NCI-H82 treated with DMSO at 0.1 percent for 48 hours (cell line): ENCODE data around the gene IER2.

Experiments used
- DNase-seq: peaks from one replicate; lab custom pipeline; 2025; ENCODE audit not compliant: unreplicated experiment; lab: John Stamatoyannopoulos, UW

IER2 gene, protein sequence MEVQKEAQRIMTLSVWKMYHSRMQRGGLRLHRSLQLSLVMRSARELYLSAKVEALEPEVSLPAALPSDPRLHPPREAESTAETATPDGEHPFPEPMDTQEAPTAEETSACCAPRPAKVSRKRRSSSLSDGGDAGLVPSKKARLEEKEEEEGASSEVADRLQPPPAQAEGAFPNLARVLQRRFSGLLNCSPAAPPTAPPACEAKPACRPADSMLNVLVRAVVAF

DNA sequence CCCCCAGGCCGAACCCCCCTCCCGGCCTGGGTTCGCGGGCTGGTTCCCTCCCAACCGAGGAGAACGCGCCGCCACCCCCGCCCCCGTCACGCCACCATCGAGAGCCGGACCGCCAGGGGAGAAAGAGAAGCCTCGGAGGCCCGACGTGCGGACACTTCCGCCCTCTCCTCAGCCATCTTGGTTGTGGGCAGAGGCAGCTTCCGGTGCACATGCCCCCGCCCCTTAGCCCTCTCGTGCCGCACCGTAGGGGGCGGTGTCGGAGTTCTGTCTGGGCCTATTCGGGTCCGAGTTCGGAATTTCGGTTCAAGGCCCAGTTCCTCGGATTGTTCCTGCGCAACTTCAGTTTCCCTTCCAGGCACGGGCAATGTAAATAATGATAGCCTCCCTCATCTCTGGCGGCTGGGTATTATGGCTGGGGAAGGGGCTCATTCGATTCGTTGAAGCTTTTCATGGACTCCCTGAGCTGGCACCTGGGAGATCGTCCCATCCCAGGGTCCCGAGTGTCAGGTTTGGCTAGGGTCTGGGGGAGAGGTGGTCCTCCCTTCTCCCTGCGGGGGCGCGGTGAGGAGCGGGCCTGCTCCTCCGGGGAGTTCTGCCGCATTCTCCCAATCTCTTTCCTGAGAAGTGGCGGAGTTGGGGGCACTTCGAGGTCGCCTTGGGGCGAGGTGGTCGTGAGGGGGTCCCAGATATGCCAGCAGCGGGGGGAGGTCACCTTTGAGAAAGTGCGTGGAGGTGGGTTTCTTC lies at the start of gene IER2, which contains the start of gene STX10:
Gene IER2, plus strand, starts transcription at position 225 of the 744 bp plus-strand sequence. CDS start 2,776 bp downstream, outside the sequence.
Gene STX10, minus strand, starts transcription at position 189 of the 744 bp plus-strand sequence. CDS start 202 bp downstream, outside the sequence.
- peak; percentile 95 for DNase-seq

DNA sequence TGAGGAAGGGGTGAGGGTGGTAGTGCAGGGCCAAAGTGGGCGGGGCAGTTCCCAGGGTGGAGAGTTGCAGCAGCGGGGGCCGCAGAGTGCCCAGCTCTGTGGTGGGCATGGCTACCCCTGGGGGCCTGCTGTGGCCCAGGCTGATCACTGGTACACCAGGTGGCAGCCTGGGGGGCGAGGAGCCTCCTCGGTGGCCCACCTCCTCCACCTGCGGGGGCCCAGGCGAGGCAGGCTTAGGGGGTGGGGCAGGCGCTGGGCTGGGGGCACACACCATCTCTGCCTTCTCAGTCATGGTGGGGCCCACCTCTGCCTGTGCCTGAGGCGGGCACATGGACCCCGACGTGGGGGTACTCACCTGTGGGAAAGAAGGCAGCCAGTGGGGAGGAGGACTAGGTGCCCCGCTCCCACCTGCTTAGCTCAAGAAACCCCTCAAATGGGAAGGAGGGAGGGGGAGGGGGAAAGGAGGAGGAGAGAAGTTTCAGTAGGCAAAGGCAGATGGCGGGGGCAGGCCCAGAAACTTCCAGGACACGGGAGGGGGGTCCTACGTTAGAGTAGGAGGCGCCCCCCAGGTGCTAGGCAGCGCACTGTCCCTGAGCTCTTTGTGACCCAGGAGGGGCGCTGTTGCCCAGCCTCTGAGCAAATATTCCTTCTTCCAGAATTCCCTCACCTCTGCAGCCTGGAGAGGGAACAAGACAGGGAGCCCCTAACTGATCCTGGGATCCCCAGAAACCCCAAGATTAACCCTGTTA lies 49.2 kb upstream of the IER2 start:
- DNase-seq, result no peak

DNA sequence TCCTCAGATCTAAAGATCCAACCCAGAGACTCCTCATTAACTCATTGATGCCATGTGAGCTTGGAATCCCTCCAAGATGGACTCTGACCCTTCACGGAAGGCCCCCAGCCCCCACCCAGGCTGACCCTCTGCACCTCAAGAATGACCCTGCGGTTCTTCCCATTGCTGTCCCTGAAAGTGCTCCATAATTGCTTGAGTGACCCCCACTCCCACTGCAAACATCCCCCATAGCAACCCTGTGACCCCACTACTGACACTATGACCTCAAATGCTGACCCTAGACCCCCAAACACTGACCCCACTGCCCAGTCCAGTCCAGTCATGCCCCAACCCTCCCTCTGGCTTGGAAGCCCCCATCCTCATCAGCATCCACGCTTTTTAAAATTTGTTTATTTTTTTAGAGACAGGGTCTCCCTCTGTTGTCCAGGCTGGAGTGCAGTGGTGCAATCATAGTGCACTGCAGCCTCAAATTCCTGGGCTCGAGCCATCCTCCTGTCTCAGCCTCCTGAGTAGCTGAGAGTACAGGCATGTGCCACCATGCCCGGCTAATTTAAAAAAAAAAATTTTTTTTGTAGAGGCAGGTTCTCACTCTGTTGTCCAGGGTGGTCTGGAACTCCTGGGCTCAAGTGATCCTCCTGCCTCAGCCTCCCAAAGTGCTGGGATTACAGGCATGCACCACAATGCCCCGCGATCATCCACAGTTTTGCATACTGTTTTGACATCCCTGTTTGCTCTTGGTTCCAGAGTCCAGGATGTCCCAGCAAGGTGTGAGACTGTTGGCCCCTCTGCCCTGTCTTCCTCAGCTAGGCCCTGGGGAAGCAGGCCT lies 48.4 kb upstream of the IER2 start:
- no peak for DNase-seq

DNA sequence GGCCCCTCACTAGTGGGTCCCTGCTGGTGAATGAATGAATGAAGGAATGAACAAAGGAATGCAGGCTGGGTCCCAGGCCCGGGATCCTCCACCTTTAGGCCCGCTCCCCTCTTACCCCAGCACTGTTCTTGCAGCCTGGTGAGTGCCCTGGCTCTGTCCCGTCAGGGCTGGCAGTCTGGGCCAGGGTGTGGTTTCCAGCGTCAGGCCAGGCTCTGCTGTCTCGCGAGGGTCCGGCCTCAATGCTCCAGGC lies 47.9 kb upstream of the IER2 start:
- DNase-seq, result no peak

DNA sequence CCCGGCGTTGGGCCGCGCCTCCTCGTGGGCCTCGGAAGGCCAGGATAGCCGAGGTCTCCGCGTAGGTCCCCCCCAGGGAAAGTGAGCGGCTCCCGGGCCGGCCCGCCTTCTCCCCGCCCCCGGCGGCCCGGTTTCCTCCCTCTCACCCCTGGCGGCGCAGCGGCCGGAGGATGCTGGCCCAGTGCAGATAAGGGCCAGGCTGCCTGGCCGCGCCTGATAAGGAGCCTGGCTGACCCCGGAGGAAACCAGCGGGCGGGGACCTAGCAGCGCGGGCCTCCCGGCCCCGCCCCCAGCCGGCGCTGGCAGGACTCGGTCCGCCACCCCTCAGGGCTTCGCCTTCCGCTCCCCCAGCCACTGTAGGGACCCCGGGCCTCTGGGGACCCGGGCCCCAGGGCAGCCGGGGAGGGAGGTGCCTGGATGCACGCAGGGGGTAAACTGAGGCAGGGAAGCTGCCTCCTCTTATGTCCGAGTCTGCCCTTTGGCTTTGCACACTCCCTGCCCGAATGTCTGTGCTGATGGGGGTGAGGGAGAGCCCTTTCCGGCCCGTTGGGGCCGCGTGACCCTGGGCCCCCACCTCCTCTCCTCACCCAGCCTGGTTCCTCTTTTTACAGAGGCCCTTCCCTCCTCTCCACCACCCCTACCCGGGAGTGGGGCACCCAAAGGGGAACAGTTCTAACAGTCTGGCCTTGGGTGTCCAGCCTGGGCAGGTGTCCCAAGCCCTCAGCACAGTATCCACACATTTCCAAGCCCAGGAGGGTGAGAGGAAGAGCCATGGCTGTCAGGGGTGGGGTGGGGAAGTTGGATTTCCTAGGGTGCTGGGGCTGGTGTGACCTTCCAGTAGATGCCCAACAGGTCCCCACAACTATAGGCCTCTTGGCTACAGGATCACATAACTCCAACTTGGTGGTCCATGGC lies 47.3 kb upstream of the IER2 start, which contains the start of gene LYL1:
Gene LYL1, minus strand, starts transcription at position 193 of the 915 bp plus-strand sequence. CDS start 1,687 bp downstream, outside the sequence.
- DNase-seq, result no peak

DNA sequence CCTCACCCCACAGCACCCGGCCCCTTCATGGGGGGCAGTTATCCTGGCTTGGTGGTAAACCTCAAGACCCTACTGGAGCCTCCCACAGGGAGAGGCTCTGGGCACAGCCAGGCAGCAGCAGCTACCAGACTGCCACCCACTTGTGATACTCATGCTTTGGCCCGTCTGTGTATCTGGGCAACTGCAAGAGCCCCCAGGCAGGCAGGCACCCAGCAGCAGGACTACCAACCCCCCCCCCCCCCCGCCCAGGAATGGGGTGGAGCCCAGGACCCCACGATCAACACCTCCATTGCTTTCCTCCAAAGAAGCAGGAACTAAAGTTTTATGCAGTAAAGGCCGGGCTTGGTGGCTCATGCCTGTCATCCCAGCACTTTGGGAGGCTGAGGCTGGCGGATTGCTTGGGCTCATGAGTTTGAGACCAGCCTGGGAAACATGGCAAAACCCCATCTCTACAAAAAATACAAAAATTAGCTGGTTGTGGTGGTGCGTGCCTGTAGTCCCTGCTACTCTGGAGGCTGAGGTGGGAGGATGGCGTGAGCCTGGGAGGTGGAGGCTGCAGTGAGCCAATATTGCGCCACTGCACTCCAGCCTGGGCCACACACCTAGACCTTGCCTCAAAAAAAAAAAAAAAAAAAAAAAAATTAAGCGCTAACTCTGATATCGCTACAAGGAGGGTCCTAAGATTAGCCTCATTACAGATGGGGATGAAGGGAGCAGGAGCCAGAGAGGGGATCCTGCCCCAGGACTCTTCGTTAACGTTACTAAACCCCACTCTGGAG lies 46.4 kb upstream of the IER2 start:
- DNase-seq, result no peak

DNA sequence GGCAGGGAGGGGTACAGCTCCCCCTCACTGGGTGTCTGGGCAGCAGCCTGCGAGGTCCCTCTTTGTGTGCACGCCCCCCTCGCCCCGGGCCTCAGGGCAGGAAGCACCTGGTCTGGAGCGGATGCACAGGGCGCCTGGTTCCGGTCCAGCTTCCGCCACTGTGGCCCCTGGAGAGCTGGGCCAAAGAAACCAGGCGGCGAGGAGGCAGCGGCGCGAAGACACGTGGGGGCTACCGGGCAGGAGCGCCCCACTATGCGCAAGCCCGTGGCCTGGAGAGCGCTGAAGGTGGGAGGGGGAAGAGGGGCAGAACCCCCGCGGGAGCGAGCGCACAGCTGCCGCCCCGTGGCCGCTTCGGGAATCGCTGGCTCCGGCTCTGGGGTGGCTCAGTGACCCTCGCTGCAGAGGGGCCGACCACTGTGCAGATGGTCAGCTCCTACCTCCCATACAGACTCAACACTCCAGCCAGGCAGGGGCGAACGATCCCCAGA lies 45.8 kb upstream of the IER2 start:
- no peak for DNase-seq

DNA sequence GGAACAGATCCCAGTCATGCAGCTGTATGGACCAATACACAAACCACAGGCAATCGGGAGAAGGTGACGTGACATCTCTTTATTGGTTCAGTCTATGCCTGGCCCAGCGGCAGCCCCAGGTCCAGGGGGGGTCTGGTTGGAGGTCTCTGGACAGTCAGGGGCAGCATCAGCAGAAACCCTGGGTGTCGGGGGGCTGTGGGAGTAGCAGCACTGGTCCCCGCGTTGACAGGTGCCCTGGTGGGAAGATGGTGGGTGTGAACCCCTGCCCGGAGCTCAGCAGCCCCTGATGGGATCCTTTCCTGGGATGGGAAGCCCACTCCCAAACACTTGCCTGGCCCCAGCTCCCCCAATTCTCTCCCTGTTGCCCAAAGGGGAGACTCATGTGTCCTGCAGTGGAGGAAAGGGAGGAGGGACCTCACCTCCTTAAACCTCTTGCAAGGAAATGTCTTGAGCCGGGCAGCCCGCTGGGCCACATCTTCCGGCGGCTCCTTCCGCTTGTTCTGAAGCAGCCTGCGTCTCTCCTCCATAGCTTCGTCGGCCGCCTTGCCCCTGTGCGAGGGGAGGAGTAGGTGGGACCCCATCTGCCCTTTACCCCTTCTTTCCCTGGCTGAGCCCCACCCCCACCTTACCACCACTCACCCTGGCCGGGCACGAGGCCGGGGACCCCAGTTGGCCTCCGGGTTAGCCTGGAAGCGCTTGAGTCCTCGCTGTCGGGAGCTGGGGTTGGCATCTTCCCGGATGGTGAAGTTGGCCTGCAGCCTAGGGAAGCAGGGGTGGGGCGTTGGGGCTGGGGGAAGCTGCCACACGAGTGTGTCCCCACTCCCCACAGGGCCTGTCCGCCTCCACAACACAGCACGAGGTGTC lies 45.1 kb upstream of the IER2 start:
- DNase-seq, result no peak

DNA sequence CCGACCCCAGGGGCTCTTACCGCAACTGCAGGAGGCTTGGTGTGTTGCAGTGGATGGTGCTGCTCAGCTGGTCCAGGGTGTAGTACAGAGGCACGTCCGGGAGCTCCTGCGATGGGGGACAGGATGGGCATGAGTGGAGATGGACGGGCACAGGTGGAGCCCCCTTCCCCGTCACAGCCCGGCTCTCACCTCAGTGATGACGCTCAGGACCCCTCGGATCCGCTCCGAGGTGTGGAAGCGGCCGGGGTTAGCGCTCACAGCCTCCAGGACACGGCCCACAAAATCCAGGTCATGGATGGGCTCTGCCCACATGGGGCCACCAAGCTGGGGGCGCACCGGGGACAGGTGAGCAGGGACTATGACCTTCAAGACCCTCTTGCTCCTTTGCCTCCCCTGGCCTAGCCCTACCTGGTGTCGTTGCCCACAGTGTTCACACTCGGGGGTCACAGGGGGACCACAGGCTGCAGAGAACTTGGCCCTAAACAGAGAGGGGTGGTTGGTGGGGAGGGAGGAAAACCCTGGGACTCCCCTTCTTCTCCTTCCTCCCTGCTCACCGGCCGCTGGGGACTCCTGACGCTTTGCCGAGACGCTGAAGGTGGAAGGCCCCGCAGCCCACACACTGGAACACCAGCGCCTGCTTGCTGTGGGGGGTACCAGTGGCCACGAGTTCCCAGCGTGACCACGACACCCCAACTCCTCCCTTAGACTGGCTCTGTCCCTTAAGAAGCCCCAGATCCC lies 40.7 kb upstream of the IER2 start:
- no peak for DNase-seq

DNA sequence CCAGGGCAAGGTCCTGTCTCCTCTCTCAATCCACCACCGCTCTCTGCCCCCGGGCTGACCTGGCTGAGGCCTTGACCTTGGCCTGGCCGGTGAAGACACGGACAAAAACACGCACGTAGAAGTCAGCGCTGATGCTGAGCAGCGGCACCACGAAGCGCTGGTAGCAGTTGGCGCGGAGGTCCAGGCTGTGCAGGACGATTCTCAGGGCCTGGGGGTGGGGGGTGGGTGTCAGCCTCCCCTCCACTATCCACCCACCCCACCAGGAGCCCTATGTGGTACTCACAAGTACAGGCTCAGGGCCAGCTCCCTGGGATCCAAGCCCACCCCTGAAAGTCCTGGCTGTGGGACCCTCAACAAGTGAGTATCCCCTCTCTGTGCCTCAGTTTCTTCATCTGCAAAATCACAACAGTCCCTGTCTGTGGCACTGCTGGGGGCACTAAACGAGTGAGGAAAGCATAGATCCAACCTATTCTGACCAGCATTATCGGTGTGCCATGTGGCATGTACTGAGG lies 40.1 kb upstream of the IER2 start:
- DNase-seq, result no peak

DNA sequence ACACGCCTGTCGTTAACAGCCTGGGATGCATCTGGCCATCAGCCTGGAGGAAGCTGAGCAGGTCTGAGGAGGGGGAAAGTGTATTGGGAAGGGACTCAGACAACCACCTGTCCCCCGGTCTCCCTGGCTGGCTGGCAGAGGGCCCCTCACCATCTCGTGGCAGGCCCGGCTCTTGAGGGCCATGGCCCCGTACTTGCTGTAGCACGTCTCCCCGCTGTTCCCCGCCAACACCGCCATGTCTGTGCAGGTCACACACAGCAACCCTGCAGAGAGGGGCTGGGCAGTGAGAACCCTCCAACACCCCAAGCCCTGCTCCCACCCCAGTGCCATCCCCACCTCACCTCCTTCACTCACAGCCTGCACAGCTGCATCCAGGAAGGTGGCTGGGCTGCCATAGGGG lies 37.7 kb upstream of the IER2 start:
- DNase-seq, result no peak

DNA sequence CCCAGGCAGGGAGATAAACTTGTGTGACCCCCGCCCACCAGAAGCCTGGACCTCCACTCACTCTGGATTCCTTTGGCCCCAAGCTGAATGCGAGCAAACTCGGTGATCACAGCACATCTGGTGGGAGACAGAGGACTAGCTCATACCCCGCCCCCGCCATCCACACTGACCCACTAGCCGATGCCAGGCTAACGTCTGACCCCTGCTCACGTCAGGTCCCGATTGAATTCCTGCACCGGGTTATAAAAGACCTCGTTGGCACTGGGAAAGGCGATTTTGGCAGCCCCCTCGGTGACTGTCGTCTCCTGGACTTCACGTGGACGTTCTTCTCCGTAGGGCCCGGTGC lies 34.3 kb upstream of the IER2 start:
- no peak for DNase-seq

DNA sequence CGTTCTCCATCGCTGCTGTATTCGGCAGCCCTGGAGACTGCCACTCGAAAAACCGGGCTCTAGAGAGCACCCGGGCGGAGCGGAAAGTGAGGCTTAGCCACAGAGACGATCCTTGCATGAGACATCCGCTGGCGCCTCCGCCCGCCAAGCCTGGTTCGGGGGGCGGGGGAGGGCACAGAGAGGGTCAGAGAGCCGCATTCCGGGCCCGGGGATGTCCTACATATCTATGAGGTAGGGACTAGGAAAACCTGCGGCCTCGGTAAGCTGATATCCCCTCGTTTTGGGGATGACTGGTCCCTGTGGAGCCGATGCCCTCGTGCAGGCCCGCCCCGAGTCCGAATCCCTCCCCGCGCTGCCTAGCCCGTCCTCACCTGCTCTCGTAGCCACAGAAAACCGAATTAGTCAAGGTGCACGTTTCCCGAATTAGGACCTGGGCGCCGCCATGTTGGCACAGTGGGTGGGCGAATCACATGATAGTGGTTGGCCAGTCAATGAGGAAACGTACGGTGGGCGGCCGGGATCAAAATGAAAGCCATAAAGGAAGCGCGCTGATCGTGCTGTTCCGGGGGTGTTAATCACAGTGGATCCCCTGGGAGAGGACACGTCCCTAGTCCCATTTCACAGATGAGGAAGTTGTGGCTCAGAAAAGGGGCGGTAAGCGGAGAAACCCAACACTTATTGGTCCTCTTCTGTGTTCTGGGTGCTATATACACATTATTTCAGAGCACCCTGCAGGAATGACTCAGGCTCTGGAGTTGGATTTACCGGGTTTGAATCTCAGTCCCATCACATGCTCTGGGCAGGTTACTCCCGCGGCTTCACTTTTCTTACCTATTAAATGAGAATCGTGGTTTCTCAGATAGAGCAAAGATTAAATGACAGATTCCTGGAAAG lies 33.7 kb upstream of the IER2 start, which contains the start of gene TRMT1:
Gene TRMT1, minus strand, starts transcription at position 459 of the 894 bp plus-strand sequence. Its CDS starts 341 bp downstream, at position 118.
- peak; percentile 88 for DNase-seq

DNA sequence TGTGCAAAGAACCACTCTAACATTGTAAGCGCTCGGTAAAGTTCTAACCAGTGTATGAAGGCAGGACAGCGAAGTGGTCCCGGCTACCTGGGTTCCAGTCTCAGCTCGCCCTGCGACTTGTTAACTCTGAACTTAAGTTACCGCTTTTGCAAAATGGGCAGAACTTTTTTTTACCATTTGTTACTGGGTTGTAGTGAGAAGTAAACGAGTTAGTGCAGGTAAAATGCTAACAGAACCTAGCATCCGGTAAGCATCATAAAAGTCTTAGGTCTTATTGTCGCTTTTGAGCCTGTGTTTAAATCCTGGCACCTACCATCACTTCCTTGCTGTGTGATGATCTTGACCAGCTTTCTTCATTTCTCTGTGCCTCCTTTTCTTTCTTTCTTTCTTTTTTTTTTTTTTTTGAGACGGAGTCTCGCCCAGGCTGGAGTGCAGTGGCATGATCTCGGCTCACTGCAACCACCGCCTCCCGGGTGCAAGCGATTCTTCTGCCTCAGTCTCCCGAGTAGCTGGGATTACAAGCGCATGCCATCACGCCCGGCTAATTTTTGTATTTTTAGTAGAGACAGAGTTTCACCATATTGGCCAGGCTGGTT lies 32.9 kb upstream of the IER2 start:
- no peak for DNase-seq

DNA sequence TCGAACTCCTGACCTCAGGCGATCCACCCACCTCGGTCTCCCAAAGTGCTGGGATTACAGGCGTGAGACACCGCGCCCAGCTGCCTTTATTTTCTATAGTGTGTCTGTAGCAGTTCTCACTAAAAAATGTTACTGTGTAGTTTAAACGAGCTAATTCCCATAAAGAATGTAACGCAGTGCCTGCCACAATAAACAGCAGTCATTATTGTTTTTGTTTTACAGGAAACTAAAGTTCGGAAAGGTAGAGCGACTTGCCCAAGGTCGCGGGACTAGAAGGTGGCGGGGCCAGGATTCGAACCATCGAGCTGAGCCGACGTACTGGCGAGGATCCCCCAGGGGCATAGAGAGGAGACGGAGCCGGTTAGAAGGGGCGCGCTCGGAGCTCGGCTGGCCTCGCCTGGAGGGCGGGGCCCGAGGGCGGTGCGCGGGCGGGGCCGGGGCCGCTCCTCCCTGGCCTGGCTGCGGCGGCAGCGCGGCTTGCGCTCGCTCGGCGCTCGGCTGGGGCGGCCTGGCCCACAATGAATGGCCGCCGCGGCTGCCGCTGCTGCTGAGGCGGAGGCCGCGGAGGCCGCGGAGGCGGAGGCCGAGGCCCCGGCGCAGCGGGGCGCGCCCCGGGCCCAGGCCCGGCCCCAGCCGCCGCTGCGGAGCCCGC lies 32.3 kb upstream of the IER2 start, which contains the start of gene NACC1:
Gene NACC1, plus strand, starts transcription at position 493 of the 652 bp plus-strand sequence. CDS start 16,944 bp downstream, outside the sequence.
- DNase-seq, result peak; percentile 89
